DND-41 (cell line): ENCODE results near the gene DCUN1D3.

Experiments
- EZH2 ChIP-seq: IDR thresholded peaks from 3 replicates; pipeline ENCODE4 v1.6.1; 2012; ENCODE audit warnings: borderline replicate concordance, low read depth, mild to moderate bottlenecking, moderate library complexity, low read length, inconsistent platforms; ENCODE audit not compliant: severe bottlenecking
- TF ChIP-seq, protein P1 (sequence below): IDR thresholded peaks from 2 replicates; pipeline ENCODE4 v1.5.1; 2012; ENCODE audit warnings: borderline replicate concordance, low read length, moderate library complexity, mild to moderate bottlenecking; ENCODE audit not compliant: poor library complexity, severe bottlenecking; ENCODE audit errors: extremely low read depth

- TF ChIP-seq, protein P1, sequence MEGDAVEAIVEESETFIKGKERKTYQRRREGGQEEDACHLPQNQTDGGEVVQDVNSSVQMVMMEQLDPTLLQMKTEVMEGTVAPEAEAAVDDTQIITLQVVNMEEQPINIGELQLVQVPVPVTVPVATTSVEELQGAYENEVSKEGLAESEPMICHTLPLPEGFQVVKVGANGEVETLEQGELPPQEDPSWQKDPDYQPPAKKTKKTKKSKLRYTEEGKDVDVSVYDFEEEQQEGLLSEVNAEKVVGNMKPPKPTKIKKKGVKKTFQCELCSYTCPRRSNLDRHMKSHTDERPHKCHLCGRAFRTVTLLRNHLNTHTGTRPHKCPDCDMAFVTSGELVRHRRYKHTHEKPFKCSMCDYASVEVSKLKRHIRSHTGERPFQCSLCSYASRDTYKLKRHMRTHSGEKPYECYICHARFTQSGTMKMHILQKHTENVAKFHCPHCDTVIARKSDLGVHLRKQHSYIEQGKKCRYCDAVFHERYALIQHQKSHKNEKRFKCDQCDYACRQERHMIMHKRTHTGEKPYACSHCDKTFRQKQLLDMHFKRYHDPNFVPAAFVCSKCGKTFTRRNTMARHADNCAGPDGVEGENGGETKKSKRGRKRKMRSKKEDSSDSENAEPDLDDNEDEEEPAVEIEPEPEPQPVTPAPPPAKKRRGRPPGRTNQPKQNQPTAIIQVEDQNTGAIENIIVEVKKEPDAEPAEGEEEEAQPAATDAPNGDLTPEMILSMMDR = no peak
- TF ChIP-seq EZH2 = no peak
These were observed 32.6 kb downstream of the DCUN1D3 start for GRCh38 chr16:20867585-20867984.
